ENCODE data around the gene PLAAT5.
"Not testable (repeated sequence)": the region's sequence is repeated elsewhere in the genome, so short reads cannot be mapped to it uniquely, and the experiment has no call there.

The PLAAT5 gene

GRCh38 chr11:63478896-63479295 is 12.1 kb downstream of the PLAAT5 start:
- peak; percentile 35 for DNase-seq (ENCODE audit: low read depth)

DNA sequence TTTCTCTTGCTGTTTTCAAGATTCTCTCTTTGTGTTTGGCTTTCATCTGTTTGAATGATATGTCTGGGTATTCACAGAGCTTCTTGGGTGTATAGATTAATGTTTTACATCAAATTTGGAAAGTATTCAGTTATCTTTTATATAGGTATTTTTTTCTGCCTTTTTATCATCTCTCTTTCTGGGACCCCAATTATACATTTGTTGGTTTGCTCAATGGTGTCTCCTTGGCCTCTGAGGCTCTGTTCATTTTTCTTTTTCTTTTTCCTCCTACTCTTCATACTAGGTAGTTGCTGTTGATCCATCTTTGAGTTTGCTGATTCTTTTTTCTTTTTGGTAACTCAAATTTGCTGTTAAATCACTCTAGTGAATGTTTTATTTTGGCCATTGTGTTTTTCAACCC is 14.3 kb downstream of the PLAAT5 start:
- DNase-seq (ENCODE audit: low read depth), result no peak

- DNase-seq (ENCODE audit: low read depth), result no peak
Measured at GRCh38 chr11:63472372-63472771, 18.6 kb downstream of the PLAAT5 start.

DNA sequence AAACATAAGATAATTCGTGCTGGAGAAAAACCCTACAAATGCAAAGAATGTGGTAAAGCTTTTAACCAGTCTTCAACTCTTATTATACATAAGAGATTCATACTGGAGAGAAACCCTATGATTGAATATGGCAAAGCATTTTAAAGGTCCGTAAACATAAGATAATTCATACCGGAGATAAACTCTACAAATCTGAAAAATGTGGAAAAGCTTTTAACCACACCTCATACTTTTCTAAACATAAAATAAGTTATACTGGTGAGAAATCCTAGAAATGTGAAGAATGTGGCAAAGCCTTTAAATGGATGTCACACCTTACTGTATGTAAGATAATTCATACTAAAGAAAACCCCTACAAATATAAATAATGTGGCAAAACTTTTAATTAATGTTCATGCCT is 20.7 kb downstream of the PLAAT5 start:
- DNase-seq (ENCODE audit: low read depth), result no peak

GRCh38 chr11:63462137-63462536 is 28.8 kb downstream of the PLAAT5 start:
- DNase-seq (ENCODE audit: low read depth), result no peak

DNA sequence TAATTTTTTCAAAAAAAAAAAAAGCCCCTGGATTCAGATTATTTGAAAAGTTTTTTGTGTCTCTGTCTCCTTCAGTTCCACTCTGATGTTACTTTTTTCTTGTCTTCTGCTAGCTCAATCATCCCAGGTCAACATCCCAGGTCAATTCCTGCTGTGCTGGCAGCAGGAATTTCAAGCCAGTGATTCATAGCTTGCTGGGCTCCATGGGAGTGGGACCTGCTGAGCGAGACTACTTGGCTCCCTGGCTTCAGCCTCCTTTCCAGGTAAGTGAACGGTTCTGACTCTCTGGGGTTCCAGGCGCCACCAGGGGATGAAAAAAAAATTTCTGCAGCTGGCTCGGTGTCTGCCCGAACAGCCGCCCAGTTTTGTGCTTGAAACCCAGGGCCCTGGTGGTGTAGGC is 31.4 kb downstream of the PLAAT5 start:
- DNase-seq (ENCODE audit: low read depth), result no peak

DNA sequence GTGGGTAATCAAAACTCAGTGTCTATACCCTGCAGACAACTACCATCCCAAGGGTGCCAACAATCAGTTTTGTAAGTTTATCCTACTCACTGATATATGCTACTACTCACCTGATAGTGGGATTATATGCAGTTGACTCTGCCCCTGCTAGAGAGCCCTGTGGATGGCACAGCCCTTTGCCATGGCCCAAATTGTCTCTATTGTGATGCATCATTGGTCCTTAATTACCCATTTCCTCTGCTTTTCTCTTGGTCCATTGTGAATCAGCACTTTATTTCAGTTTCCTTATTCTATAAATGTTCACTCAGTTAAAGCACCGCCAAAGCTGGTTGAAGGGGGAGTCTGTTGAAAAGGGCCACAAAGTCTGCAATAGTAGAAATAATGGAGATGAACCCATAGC is 42.3 kb downstream of the PLAAT5 start:
- no peak for DNase-seq (ENCODE audit: low read depth)

DNA sequence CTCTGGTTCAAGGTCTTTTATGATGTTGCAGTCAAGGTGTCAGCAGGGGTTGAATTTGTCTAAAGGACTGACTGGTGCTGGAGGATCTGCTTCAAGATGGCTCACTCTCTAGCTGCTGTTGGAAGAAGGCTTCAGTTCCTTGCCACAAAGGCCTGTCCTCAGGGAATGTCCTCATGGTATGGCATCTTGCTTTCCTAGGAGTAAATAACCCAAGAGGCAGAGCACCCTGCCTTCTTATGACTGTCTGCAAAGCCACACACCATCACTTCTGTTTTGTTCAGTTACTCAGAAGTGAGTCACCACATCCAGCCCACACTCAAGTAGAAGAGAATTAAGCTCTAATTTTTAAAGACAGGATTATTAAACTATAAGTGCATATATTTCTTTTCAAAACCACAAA is 45.2 kb downstream of the PLAAT5 start:
- DNase-seq (ENCODE audit: low read depth), result no peak

- no peak for DNase-seq (ENCODE audit: low read depth)
Measured at GRCh38 chr11:63445118-63445517, 45.8 kb downstream of the PLAAT5 start.

DNA sequence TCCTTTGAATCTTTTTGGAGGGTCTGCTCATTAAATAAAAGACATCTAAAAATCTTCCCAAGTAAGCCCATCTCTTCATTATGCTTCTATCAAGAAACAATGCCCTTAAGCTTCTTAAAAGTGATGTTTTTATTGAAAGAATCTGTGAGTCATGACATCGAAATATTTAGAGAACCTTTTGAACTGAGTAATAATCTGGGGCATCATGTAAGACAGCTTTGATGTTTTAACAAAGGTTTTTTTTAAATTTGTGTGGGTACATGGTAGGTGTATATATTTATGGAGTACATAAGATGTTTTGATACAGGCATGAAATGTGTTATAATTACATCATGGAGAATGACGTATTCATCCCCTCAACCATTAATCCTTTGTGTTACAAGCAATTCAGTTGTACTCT is 46.8 kb downstream of the PLAAT5 start:
- no peak for DNase-seq (ENCODE audit: low read depth)

GRCh38 chr11:63443714-63444113 is 47.3 kb downstream of the PLAAT5 start:
- no peak for DNase-seq (ENCODE audit: low read depth)

GRCh38 chr11:63435831-63436230 is 55.1 kb downstream of the PLAAT5 start:
- DNase-seq (ENCODE audit: low read depth), result not testable (repeated sequence)

- DNase-seq (ENCODE audit: low read depth), result not testable (repeated sequence)
Measured at GRCh38 chr11:63435351-63435750, 55.6 kb downstream of the PLAAT5 start.

- DNase-seq (ENCODE audit: low read depth), result not testable (repeated sequence)
Measured at GRCh38 chr11:63430731-63431130, 60.2 kb downstream of the PLAAT5 start.

DNA sequence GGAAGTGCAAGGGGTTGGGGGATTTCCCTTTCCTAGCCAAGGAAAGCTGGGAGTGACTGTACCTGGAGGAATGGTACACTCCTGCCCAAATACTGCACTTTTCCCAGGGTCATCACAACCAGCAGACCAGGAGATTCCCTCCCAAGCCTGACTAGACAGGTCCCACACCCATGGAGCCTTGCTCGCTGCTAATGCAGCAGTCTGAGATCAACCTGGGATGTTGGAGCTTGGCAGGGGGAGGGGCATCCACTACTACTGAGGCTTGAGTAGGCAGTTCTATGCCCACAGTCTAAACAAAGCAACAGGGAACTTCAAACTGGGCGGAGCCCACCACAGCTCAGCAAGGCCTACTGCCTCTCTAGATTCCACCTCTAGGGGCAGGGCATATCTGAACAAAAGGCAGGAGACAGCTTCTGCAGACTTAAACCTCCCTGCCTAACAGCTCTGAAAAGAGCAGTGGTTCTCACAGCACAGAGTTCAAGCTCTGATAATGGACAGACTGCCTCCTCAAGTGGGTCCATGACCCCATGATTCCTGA is 62.9 kb downstream of the PLAAT5 start:
- DNase-seq (ENCODE audit: low read depth), result no peak

DNA sequence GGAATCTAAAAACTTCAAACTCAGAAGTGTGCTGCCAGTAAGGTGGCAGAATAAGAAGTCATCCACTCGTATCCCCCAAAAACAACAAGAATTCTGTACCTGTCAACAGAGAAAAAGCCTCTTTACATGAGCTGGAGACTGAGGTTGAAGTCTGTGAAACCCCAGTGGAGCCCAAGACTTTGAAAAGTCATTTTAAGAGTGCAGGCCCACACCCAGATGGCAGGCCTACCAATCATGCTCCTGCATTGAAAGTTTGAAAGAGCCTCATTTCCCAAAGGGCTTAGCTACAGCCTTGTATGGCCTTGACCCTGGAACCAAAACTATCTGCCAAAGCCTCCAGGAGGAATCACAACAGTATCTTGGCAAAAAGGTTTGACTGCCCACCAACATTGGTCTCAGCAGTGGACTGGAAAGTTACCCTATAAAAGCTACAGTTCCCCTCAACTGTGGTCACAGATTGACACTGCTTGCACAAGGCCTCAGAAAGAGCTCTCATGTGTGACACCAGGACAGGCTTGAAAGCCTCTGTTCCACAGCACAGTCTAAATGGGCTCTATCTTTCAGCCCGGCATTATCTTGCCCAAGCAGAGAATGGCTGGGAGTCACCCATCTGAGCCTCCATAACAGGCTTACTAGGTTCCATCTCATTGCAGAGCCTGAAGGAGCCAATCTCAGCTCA is 73.7 kb downstream of the PLAAT5 start:
- no peak for DNase-seq (ENCODE audit: low read depth)

All from stimulated activated CD4-positive, alpha-beta T cell treated with anti-CD3 and anti-CD28 coated beads, Interleukin-2, amount 100 ng/mL, for 4 hours (primary cell).